22Rv1 (cell line): Measurements from ENCODE around the gene C14orf119.

Experiments
- CTCF ChIP-seq: fragments of 450-650 bp; IDR thresholded peaks from 2 replicates; pipeline ENCODE4 v1.5.1; 2017; ENCODE audit warnings: mild to moderate bottlenecking
- ZFX ChIP-seq: fragments of 450-650 bp; IDR thresholded peaks from 2 replicates; pipeline ENCODE4 v1.6.1; 2017; ENCODE audit warnings: antibody characterized with exemption, borderline replicate concordance

- no peak for TF ChIP-seq CTCF
- TF ChIP-seq ZFX: no peak
These were observed 48.6 kb downstream of the C14orf119 start for GRCh38 chr14:23143911-23144310.
